Lung (tissue), 12 donors: ENCODE measurements around the gene CRYBA2. TPM values are rescaled to one million over a fixed set of nuclear protein-coding genes. Genes with fewer than 3 reads are reported as not detected.

Source experiments
- ATAC-seq: fragments of 200-7000 bp; cut with Tn5 transposase; one replicate; pipeline ENCODE4 v1.9.1; 2020; ENCODE audit warnings: moderate number of reproducible peaks; ENCODE audit not compliant: insufficient read depth, low FRiP score
- DNase-seq, 3 donors: peaks; one replicate each; pipeline ENCODE4 v3.0.0-alpha.2; 2013 to 2017
- H3K27ac ChIP-seq, 2 donors: one replicate each; pipeline ENCODE4 v1.5.1; 2013; ENCODE audit warnings: mild to moderate bottlenecking in 2 of 2, moderate library complexity in 2 of 2, control low read depth in 1 of 2, inconsistent platforms in 1 of 2, low read depth in 1 of 2, low read length in 1 of 2
- H3K27me3 ChIP-seq, 3 donors: one replicate each; pipeline ENCODE4 v1.5.1; 2013; ENCODE audit warnings: low read length in 2 of 3; ENCODE audit not compliant: control insufficient read depth in 3 of 3, insufficient read depth in 3 of 3
- H3K36me3 ChIP-seq, 4 donors: one replicate each; pipeline ENCODE4 v1.5.1; 2013; ENCODE audit warnings: low read length in 4 of 4, mild to moderate bottlenecking in 1 of 4, moderate library complexity in 1 of 4; ENCODE audit not compliant: control insufficient read depth in 4 of 4, insufficient read depth in 4 of 4
- H3K4me1 ChIP-seq, 5 donors: one replicate each; pipeline ENCODE4 v1.5.1; 2013; ENCODE audit warnings: low read length in 5 of 5, mild to moderate bottlenecking in 2 of 5, moderate library complexity in 1 of 5; ENCODE audit not compliant: control insufficient read depth in 5 of 5, insufficient read depth in 5 of 5
- H3K4me3 ChIP-seq: one replicate; pipeline ENCODE4 v1.5.1; 2013; ENCODE audit warnings: mild to moderate bottlenecking, control low read depth, moderate library complexity
- H3K9ac ChIP-seq, 2 donors: one replicate each; pipeline ENCODE4 v1.5.1; 2013; ENCODE audit warnings: low read length in 2 of 2, control low read depth in 1 of 2; ENCODE audit not compliant: insufficient read depth in 1 of 2
- H3K9me3 ChIP-seq, 4 donors: one replicate each; pipeline ENCODE4 v1.5.1; 2013; ENCODE audit warnings: low read length in 3 of 4, mild to moderate bottlenecking in 1 of 4, moderate library complexity in 1 of 4; ENCODE audit not compliant: control insufficient read depth in 4 of 4, insufficient read depth in 3 of 4
- WGBS, 2 donors: extraction: QIAGEN DNeasy Blood & Tissue Kit; methylation state at CpG; one replicate each; pipeline ENCODE4 v1.1.7; 2013; 5-methylcytosine and 5-hydroxymethylcytosine counted together
- polyA plus RNA-seq, 2 donors: library from polyadenylated mRNA; stranded (reverse); fragments of 200-250 nt; gene quantifications; one replicate each; pipeline ENCODE4 v1.2.1, GENCODE V29; 2013
- total RNA-seq, 2 donors: library from RNA; depleted of rRNA in 1 of 2; stranded (reverse); fragments of >200 nt in 1 of 2; gene quantifications; one replicate each; pipeline ENCODE4 v1.2.1, GENCODE V29; 2014 to 2021
- TF ChIP-seq, protein P1 (sequence below): IDR thresholded peaks from 2 replicates; pipeline ENCODE4 v1.5.1; 2012; ENCODE audit warnings: mild to moderate bottlenecking; ENCODE audit errors: control extremely low read depth, extremely low read depth
- donor health status: control.
- donor health status: control.
- donor health status: Bipolar disorder and iron deficiency.
- donor health status: healthy.
- donor health status: DM: yes; HTN: yes; CAD: no.

Gene CRYBA2
- total and polyA plus RNA-seq, 4 donors = 0.08 TPM; not detected in 3

DNA sequence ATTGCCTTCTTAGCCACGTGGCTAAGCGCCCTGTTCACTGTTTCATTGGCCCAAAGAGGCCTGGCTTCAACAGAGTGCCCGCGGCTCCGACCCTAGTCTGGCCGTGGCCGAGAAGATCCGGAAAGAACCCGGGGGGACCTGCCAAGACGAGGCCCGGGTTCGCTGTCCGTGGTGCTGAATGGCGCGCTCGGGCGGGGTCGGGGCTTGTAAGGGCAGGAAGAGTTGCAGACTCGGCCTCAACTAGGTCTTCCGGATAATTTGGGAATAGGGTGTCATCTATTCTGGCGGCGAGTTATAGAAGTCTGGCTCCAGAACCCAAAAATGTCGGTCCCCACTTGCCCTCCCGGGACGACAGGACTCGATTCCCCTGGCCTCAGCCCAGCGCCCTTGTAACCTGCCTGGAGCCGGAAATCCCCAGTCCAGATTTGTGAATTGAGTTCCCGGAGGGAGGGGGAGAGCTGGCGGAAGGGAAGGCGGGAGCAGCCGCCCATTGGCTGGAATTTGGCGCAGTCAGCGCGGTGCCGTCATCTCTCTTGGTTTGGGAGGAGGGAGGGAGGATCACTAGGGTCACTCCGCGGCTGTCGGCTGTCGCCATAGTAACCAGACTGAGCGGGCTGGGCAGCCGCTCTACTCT, 30.2 kb downstream of the CRYBA2 start:
- DNase-seq (peak; percentile 75 to 84 (median 83)), ATAC-seq (no peak)
- Histone ChIP-seq H3K27ac (no peak overlapping the region), H3K4me1 (peaks cover 0 to 14% (median 3%) of the 10 kb centered on the region in 5 donors), H3K4me3 (no peak overlapping the region), H3K9ac (no peak overlapping the region), H3K27me3 (peaks cover 43 to 57% (median 50%) of the 10 kb centered on the region in 3 donors), H3K36me3 (no peaks in the 10 kb centered on the region), H3K9me3 (peaks cover 0 to 7% (median 0%) of the 10 kb centered on the region in 4 donors)
- WGBS, 2 donors = 2 to 4% methylated on average over 40 to 42 of the region's 42 CpGs
- TF ChIP-seq, protein P1, sequence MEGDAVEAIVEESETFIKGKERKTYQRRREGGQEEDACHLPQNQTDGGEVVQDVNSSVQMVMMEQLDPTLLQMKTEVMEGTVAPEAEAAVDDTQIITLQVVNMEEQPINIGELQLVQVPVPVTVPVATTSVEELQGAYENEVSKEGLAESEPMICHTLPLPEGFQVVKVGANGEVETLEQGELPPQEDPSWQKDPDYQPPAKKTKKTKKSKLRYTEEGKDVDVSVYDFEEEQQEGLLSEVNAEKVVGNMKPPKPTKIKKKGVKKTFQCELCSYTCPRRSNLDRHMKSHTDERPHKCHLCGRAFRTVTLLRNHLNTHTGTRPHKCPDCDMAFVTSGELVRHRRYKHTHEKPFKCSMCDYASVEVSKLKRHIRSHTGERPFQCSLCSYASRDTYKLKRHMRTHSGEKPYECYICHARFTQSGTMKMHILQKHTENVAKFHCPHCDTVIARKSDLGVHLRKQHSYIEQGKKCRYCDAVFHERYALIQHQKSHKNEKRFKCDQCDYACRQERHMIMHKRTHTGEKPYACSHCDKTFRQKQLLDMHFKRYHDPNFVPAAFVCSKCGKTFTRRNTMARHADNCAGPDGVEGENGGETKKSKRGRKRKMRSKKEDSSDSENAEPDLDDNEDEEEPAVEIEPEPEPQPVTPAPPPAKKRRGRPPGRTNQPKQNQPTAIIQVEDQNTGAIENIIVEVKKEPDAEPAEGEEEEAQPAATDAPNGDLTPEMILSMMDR = no peak

DNA sequence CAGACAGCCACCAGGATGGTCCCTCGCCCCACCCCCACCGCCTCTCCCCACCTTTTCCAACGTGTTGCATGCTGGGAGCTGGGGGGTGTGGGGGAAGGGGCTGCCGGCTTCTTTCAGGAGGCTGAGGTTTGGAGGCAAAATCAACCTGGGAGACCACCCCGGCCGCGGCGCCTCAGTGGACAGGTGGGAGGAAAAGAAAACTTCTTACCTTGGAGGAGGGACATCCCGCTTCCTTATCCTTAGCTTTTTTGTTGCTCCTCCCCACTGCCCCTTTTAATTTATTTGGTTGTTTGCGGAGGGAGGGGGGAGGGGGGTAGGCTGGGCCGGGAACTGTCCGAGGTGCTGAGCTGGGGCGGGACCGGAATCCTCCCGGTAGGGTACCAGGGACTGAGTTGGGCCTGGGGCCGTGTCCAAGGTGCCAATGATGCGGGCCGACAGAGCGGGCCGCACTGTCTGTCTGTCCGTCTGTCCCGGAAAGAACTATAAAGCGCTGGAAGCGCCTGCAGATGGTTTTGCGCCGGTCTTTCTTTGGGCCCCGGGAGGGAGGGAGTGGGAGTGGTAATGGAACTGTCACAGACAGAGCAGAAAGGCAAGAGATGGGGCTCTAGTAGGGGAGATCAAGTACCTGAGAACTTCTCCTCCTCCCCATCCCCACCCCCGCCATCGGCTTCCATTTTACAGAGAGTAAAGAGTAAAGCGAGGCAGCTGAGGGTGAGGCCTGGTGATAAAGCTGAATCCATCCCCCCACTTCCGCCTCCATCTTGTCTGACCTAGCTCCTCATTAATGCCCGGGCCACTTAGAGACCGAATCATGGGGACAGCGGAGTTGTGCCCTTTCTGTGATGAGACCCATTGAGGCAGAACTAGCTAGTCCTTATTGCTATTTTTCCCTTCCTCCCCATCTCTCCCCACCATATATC, 31.3 kb downstream of the CRYBA2 start:
- H3K9me3 ChIP-seq = peaks cover 0 to 8% (median 0%) of the 10 kb centered on the region in 4 donors
- DNase-seq = no peak
- WGBS, 2 donors = 14 to 15% methylated on average over 34 of the region's 34 CpGs
- ATAC-seq = no peak
- TF ChIP-seq, protein P1 = no peak
- no peaks in the 10 kb centered on the region for H3K36me3 ChIP-seq
- no peak overlapping the region for H3K9ac ChIP-seq
- no peak overlapping the region for H3K4me3 ChIP-seq
- peaks cover 0 to 14% (median 3%) of the 10 kb centered on the region in 5 donors for H3K4me1 ChIP-seq
- H3K27me3 ChIP-seq = peaks cover 43 to 62% (median 50%) of the 10 kb centered on the region in 3 donors
- no peak overlapping the region for H3K27ac ChIP-seq

DNA sequence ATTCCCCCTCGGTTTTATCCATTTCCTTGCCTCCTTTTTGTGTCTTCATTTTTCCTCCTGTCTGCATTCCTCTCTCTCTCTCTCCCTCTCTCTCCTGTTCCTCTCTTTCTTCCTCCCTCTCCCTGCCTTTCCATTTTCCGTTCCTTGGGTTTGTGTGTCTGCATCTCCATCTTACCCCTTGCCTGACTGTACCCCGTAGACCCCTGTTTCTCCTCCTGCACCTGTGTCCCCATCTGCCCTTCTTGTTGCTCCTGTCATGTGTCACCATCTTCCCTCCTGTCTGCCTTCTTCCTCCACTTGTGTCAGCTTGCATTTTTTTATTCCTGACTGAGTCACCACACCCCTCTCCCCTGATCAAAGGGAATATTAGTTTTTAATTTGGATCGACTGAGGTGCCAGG, 32.0 kb downstream of the CRYBA2 start:
- no peak for ATAC-seq
- TF ChIP-seq, protein P1 = no peak
- Histone ChIP-seq H3K27ac (no peak overlapping the region), H3K27me3 (peaks cover 43 to 63% (median 48%) of the 10 kb centered on the region in 3 donors), H3K36me3 (no peaks in the 10 kb centered on the region), H3K9me3 (peaks cover 0 to 8% (median 0%) of the 10 kb centered on the region in 4 donors), H3K9ac (no peak overlapping the region), H3K4me3 (no peak overlapping the region), H3K4me1 (peaks cover 0 to 14% (median 3%) of the 10 kb centered on the region in 5 donors)
- no peak for DNase-seq
- 10 to 12% methylated on average over 4 of the region's 4 CpGs for WGBS, 2 donors
